HG03039 (cell line): Measurements from ENCODE around the gene GALNT18.

Source experiments
- ATAC-seq: cut with Tn5 transposase; IDR thresholded peaks from one replicate; pipeline ENCODE4 v1.9.1; 2021; ENCODE audit warnings: mild to moderate bottlenecking, moderate library complexity; ENCODE audit not compliant: unreplicated experiment

The GALNT18 gene

DNA sequence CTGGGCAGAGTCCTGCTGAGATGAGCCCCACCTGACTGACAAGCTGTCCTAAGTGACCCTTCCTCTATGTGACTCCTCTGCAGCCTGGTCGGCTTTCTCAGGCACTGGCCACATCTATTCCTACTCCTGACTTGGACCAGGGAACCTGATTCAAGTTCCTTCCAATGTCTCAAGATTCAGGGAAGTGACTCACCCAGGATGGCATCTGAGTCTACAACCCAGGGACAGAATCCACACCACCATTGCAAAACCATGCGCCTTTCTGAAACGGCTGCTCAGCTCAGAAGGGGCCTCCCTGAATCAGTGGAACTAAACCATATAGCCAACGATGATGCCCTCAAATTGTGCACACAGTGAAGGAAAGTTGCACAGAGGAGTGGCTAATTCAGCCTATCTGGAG is 204.9 kb downstream of the GALNT18 start:
- no peak for ATAC-seq

DNA sequence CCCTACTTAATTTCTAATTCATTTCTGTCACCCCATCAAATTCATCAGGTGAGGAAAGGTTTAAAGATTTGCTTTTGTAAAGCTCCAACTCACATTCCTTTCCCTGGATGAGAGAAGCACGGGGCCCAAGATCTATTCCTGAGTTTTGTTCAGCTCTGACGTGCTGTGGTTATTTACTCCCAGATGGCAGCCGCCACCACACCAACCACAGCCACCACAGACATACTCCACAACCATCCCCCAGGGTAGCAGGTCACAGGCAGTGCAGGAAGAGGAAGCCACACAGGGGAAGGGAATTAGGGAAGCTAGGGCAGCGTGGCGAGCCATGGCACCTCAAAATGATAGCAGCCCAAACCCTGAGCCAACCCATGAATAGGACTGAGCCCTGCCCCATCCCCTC is 205.3 kb downstream of the GALNT18 start:
- ATAC-seq: no peak

DNA sequence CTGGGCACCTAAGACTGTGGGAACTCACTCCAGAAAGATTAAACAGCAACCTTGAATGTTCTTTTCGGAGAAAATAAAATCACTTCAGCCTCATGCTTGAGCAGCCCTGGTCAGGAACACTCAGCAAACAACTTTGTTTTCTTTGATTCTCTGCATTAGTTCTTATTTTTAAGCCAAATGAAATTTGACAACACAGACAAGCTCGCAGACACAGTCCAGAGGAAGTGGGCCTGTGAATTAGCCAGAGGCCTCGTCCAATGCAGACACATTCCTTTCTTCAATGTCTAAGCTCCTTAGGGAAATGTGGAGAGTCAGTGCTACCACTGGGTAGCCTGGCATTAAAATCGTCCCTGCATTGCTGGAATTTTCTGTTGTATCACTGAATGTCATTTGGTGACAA is 205.9 kb downstream of the GALNT18 start:
- ATAC-seq: no peak

DNA sequence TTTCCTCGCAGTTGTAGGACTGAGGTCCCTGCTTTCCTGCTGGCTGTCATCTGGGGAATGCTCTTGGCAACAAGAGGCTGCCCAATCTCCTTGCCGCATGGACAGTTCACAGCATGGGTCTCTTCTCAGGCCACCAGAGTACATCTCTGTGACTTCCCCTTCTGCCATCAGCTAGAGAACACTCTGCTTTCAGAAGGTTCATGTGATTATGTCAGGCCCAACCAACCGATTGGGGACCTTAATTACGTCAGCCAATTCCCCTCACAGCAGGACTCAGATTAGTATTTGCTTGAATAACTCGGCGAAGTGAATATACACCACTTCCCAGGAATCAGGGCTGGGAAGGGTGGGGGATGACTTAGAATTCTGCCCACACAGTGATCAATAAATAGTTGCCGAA is 206.8 kb downstream of the GALNT18 start:
- ATAC-seq: no peak

DNA sequence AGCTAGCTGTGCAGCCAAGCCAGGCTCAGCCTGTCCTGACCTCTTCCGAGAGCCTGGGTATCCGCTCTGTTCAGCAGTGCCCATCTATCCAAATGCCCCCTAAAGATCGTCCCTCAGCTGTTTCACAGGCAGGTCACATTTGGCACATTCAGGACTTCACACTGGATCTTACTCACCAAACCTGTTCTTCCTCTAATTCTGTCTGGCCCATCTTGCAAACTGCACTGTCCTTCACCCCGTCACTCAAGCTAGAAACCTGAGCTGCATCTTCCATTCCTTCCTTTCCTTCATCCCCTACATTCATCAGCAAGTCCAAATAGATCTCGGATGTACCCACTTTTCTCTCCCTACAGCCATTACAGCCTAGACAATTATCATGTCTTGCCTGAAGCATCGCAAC is 208.0 kb downstream of the GALNT18 start:
- no peak for ATAC-seq

DNA sequence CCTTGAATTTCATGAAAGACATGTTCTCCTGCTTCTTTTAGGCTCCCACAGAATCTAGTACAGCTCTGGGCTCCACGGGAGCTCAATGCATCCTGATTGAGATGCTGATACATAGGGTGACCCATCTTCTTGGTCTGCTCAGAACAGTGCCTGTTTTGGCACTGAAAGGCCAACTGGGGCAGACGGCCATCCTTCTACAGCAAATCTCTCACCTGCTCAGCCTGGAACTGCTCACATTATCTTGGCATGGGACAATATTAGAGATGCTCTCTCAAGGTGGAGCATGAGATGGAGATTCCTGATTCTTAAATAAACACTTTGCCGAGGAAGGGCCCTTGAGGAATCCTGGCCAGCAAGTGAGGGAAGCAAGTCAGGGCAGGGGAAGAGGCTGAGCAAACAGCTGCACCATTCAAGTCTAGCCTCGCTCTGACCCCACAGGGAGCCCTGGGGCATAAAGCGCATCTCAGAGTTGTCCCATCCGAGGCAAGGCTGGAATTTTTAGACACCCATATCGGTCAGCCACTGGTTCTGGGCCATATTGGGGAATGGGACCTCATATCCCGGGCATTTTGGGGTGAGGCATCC is 210.3 kb downstream of the GALNT18 start:
- no peak for ATAC-seq

DNA sequence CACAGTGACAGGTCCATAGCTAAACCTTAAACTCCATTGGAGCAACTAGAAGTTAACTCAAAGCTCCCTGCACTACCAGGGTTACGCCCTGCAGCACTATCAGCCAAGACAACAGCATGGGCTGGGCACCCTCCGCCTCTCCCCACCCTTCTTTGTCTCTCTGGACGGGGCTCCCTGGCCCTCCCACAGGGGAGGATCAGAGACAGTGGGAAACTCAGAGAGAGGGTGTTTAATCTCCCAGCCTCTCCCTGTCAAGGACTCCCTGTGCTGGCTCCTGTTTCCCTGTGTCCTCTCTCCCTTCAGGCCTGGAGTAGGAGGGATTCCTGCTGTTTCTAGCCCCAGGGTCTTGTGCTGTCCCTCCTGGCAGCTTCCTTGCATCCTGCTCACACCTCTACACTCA is 211.9 kb downstream of the GALNT18 start:
- ATAC-seq: no peak

DNA sequence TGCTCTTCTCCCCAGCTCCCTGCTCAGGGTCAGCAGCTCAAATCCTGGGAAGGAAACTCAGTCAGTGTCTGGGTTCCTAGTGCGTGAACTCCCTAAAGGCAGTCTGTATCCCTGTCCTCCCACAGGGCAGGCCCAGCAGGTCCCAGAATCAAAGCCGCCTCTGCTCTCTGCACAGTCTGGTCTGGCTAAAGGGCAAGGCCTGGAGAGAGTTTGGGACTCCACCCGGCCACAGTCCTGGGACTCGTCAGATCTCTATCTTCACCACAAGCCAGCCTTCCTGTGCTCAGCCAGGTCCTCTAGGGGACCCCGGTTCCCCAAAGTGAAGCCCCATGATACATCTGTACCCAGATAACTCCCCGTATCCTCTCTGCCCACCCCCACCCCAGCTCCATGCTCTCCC is 212.6 kb downstream of the GALNT18 start:
- no peak for ATAC-seq

DNA sequence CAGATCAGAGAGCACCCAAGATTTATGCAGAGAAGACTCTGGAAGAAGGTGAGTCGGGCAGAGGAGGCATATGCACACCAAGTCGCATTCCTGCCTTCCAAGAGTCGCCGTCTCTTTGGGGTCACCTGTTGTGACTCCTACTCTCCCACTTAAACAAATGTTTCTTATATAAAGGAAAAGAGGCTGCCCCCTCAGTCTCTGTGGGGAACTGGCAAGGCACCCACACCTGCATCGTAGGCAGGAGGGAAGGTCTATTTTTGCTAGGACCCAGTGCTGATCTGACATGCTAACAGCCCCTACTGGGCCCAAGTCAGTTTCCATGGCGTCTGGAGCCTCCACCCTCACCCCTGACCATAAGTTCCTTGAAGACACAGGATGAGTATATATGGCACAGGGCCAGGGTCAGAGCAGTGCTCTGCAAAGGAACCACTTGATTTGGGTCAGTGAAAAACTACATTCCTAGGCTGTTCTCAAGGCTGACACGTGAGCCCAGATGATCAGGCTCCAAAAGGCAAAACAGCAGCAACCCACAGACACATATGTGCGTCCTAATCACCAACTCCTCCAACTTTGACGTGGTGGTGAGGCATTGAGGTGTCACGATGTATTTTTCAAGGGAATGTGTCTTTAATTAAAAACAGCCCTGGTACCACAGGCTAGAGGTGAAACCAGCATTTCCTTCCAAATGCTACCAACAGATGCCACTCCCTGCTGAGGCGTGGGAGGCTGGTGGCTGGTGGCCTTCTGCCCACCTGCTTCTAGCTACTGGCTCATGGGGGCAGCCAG is 213.2 kb downstream of the GALNT18 start:
- ATAC-seq: no peak

DNA sequence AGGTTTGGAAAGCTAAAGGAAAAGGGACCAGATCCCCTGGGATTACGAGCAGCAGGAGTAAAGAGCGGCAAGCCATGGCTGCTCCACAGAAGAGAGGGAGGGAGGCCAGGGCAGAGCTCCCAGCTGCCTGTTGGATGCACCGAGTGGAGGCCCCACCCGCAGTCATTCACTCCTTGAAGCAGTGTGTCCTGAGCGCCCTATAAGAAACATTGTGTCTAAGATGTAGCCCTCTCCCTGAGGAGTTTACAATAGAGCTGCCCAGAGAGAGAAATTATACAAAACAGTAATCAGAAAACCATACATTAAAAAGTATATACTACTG is 214.1 kb downstream of the GALNT18 start:
- ATAC-seq: no peak

DNA sequence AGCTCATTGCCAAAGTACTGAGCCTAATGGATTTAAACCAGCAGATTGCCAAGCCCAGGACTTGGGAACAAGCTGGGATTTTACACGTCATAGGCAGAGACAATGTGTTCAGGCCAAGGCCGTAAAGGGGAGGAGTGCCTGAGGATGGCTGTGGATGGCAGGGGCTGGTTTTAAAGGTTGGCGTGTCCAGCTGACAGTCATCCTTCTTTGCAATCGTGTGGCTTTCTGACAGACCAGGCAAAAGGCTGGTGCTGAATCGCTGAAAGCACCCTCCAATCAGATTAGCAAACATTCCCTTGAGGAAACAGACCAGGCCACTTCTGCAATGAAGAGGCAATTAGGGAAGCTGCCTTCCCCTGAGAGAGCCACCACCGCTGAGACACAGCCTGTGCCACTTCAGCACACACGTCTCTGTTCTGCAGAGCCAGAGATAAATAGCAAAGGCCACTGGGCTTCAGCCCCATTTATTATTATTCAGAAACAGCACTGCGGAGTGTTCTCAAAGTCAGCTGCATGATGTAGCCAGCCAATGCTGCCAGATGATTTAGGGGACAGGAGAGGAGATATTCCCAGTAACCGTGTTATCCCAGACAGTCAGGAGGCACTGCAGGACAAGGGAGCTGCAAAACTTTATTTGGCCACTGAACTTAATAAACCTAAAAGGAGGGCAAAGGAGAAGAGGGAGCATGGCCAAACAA is 214.6 kb downstream of the GALNT18 start:
- ATAC-seq: no peak

DNA sequence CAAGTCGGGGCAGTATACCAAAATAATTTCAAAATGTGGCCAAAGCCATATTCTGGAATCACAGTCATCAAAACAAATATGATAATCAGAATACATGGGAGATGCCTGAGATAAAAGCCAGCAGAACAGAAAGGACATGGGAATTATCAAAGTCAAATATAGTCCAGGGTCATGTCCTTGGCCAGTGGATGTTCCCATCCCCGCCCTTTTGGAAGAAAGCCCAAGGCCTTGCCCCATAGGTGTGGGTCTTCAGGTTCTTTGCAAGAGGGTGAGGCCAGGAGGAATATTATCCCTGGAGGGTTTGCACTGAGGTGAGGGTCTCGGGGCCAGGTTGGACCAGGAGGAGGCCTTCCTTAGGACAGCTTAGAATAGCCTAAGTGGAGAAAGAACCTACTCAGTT is 215.2 kb downstream of the GALNT18 start:
- no peak for ATAC-seq

DNA sequence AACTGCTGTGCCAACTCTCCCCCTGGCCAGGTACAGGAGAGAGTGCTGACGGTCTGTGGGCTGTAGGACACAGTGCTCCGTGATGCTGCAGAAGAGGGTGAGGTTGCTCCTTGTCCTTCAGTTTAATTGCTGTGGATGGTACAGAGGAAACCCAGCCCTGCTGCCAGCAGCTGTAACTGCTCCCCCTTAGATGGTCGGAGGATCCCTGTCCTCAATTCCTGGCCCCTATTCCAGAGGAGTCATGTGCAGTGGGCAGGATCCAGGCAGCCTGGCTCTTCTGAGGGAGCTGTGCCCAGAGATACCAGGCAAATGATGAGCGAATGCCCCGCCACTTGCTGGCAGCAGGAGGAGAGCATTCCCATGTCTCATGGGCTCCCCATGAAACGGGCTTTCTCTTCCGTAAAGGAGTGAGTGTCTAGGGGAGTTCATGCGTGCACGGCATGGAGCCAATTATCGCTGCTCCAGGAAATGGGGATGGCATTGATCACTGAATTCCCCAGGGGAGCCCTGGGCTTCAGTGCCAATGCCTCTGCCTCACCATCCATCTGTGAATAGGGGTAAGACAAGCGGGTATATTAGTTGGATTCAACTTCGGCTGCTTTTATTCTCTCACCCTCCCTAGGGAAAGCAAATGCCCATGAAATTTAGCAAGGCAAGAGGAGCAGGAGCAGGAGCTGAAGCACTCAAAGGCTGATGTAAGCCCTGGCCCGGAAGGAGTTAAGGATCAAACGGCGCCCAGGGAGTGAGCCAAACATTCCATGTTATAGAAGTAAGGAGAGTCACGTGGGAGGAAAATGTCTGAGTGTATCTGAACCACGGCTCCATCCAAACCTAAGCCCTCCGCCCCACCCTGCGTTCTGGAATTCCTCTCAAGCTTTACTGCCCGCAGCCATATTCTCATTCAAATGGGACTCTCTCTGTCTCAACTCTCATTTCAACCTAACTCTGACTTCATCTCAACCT is 217.8 kb downstream of the GALNT18 start:
- ATAC-seq: no peak

DNA sequence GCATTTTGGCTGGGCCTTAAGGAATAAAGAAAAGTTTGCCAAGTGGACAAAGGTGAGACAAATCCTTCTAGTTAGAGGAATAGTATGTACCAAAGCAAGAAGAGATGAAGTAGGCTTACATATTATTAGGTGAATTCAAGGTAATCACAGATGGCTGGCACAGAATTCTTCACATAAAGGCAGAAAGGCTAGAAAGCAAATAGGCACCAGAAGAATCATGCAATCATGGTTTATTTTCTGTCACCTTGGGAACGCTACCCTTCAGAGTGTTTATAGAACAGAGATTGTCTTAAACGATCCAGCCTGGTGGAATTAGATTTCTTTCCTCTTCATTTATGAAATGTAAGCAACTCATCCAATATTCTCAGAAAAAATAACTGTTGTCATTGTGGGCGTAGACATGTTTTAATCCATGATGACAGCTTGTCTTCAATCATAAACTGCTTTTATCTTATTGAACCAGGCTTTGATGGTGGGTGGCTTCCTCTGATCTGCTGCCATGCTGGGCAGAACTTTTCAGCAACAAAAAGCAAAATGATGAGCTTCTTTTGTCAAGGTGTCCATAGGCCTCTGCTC is 219.8 kb downstream of the GALNT18 start:
- ATAC-seq: no peak

DNA sequence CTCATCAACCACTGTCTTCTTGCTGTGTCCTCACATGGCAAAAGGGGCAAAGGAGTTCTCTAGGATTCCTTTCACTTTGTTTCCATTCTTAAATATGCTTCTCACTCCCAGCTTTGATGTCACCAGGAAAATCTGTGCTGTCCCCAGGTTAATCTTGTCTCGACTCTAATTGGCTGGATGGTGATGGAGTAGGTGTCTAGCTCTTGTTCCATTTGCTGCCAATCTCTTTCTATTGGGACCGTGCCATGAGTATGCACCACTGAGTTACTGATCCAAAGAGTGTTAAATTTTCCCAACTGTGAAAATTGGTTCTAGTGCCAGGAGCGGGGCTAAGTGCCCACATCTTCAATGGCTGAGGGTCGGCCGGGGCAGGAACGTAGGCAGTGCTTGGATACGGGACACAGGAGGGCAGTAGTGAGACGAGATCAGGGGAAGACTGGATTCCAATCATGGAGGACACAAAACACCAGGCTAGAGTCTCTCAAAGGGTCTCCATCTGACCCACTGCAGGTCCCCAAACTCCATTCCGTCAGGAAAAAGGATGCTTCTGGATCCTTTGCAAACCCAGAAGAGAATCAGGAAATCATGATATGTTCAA is 221.1 kb downstream of the GALNT18 start:
- no peak for ATAC-seq

DNA sequence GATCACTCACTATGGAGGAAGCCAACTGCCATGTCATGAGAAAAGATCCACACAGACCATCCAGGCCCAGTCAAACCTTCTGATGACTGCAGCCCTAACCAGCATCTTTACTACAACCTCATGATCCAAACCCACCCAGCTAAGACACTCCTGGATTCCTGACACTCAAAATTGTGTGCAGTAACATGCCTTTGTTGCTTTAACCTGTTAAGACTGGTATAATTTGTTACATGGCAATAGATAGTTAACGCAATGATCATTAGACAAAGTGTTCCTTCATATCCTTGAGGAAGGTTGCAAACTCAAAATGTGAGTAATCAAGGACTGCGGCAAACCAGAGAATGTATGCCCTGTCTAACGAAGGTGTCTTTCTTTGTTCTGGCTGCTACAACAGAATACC is 221.7 kb downstream of the GALNT18 start:
- no peak for ATAC-seq

DNA sequence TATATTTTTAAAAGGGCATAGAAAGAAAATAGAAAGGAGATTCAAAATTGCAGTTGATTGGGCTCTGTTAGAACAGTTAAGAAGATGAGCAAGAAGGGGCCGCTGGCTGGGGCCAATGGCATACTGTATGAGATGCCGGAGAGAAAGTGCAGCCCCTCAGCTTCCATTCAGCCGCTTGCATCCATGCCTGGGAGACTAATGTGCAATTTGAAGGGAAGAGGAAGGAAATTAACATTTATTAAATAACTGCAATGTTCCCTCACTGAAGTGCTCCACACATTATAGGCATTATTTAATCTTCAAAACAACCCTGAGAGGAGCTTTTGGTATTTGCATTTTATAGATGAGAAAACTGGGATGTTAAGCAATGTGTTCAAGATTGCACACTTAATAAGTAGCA is 224.0 kb downstream of the GALNT18 start:
- no peak for ATAC-seq

DNA sequence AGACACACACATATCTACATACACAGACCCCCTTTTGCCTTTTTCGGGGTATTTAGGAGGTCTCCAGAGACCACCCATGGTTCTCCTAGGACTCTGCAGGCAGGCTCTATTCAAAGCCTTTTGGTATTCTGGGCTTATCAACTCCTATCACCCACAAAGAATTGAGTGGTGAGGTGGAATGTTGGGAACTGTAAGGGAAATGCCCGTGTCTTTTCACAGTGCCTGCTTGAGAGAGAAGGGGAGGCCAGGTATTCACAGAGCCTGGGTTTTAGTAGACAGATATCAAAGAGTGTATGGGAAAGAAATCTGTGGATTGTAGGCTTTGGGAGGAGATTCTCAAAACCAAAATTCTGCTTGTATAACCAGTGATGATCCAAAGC is 224.8 kb downstream of the GALNT18 start:
- ATAC-seq: no peak

DNA sequence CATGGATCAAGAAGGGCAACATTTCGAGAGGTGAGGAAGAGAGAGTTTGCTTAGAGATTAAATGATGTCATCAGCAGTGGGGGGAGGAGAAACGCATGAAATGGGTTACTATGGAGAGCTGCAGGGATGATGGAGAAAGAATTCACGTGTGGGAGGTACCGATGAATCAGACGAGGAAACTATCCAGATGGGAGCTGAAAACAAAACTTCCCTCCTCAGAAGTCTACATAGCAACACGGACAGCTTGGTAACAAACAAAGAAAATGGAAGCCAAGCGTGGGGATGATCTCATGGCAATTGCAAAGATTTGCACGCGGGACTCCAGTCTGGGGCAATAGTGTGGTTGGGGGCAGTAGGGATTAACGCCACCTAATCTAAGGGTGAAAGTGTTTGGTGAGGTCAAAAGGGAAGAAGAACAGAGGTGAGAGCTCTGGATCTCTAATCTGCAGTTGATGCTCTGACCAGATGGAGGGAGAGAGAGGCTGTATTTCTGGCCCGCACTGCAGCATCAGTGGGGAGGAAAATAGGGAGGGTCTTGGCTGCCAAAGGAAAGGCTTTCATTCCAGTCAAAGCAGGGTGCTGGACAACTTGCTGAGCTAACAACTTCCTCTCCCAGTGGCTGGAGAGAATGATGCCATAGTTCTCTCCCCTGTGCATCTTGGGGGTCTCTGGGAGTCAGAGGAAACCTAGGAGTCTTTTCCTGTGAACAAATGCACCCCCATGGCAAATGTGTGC is 225.3 kb downstream of the GALNT18 start:
- ATAC-seq: no peak

DNA sequence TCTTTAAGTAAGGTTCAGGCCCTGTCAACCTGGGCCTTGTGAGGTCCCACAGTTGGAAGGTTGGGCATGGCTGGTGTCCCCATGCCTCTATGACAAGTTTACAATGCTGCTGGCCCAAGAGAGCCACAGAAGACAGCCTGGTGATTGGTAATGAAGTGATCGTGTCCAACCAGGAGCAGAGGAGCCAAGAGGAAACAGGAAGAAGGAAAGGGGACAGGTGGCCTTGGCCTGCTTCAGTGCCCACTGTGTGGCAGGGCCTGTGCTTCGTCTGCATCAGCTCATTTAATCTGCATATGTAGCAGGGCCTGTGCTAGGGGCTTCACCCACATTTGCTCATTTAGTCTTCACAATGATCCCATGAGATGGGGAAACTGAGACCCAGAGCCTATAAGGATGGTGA is 226.7 kb downstream of the GALNT18 start:
- no peak for ATAC-seq
